Measurements from ENCODE around the gene SYCP1.

SYCP1 gene

GRCh38 chr1:115041654-115042053, 187.0 kb downstream of the SYCP1 start:
- no peak overlapping the region for H3K27ac ChIP-seq
- DNase-seq (ENCODE audit: low read depth, low spot score): no peak

Measured in epithelial cell of prostate (primary cell).